ENCODE results near the gene HDLBP. TPM values are rescaled to one million over a fixed set of nuclear protein-coding genes. Genes with fewer than 3 reads are reported as not detected.

HDLBP gene
- 500 and 635 TPM in 2 replicates for total RNA-seq

GRCh38 chr2:241315093-241315878, at the start of gene HDLBP:
HDLBP (minus strand) TSS chr2:241315672; CDS start chr2:241266869, 48,803 bp downstream.

GRCh38 chr2:241355983-241356870, 40.8 kb upstream of the HDLBP start, which contains the start of gene FARP2:
FARP2 (plus strand) TSS chr2:241356285; CDS start chr2:241373108, 16,823 bp downstream.

GRCh38 chr2:241315879-241316631, 583 bp upstream of the HDLBP start, which contains the start of gene SEPTIN2:
SEPTIN2 (plus strand) TSS chr2:241315925; CDS start chr2:241324233, 8,308 bp downstream.

GRCh38 chr2:241188361-241189092, 126.9 kb downstream of the HDLBP start, which contains the start of gene ANO7:
ANO7 (plus strand) TSS chr2:241188677; CDS start chr2:241190064, 1,387 bp downstream.

Other genes with a start within 250 kb of the HDLBP start
- gene MTERF4, start 213.4 kb downstream of the HDLBP start, total RNA-seq, result 23.4 and 36.2 TPM in 2 replicates
- gene PASK, start 166.2 kb downstream of the HDLBP start, total RNA-seq, result 2.2 and 4.6 TPM in 2 replicates
- 49.8 and 73.3 TPM in 2 replicates for gene PPP1R7, start 165.2 kb downstream of the HDLBP start, total RNA-seq
- gene ANO7, start 127.0 kb downstream of the HDLBP start, total RNA-seq, result 1.4 and 1.6 TPM in 2 replicates
- gene SEPTIN2, start 253 bp upstream of the HDLBP start, total RNA-seq, result 328 and 377 TPM in 2 replicates
- gene FARP2, start 40.6 kb upstream of the HDLBP start, total RNA-seq, result 16.8 and 27.8 TPM in 2 replicates
- gene STK25, start 192.9 kb upstream of the HDLBP start, total RNA-seq, result 170 and 243 TPM in 2 replicates
- gene BOK, start 243.1 kb upstream of the HDLBP start, total RNA-seq, result 23.3 and 64.8 TPM in 2 replicates

Data from epithelial cell of alveolus of lung (primary cell).